ENCODE results near the gene QRFPR.
"Not testable (repeated sequence)": the region's sequence is repeated elsewhere in the genome, so short reads cannot be mapped to it uniquely, and the experiment has no call there.

Gene QRFPR

DNA sequence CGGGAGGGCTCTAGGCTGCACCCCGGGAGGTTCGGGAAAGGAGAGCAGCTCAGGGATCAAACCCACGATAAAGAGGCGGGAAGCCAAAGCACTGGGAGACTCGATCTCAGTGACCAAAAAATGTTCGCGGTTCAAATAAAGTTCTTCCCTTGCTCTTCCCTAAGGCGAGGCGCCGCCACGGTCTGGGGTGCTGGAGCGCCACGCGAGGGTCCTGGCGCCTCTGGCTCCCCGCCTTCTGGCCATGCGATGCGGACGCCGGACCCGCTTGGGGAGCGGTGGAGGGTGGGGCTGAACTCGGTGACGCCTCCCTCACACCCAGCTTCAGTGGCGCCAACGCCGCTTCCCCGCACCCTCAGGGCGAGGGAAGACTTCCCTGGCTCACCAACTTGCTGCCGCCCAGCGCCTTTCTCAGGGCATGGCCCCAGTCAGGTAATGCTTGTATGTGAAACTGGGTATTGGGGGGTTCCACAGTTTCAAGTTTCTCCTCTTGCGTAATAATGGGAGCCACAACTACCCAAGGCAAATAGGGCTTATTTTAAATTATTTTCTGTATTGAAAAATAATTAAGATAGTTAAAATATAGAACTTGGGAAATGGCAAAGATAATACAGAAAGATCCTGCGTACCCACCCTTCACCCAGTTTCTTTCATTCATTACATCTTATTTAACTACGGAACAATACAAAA, at the start of gene QRFPR:
QRFPR (minus strand) TSS at position 243 of the 687 bp plus-strand sequence. CDS start 371 bp downstream, outside the sequence.
- in situ Hi-C loops (cut with HindIII; ENCODE audit: low sequenced_read_pairs) = no loop called here
- TF ChIP-seq, protein P1, sequence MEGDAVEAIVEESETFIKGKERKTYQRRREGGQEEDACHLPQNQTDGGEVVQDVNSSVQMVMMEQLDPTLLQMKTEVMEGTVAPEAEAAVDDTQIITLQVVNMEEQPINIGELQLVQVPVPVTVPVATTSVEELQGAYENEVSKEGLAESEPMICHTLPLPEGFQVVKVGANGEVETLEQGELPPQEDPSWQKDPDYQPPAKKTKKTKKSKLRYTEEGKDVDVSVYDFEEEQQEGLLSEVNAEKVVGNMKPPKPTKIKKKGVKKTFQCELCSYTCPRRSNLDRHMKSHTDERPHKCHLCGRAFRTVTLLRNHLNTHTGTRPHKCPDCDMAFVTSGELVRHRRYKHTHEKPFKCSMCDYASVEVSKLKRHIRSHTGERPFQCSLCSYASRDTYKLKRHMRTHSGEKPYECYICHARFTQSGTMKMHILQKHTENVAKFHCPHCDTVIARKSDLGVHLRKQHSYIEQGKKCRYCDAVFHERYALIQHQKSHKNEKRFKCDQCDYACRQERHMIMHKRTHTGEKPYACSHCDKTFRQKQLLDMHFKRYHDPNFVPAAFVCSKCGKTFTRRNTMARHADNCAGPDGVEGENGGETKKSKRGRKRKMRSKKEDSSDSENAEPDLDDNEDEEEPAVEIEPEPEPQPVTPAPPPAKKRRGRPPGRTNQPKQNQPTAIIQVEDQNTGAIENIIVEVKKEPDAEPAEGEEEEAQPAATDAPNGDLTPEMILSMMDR (IDR thresholded peaks at IDR 0.05; ENCODE audit: low read depth, low read length) = no peak
- no peak for DNase-seq (ENCODE audit: low read depth, low spot score)
- H3K4me3 ChIP-seq (ENCODE audit: low read depth, low read length) = peak within 1 kb of the TSS; percentile 39

DNA sequence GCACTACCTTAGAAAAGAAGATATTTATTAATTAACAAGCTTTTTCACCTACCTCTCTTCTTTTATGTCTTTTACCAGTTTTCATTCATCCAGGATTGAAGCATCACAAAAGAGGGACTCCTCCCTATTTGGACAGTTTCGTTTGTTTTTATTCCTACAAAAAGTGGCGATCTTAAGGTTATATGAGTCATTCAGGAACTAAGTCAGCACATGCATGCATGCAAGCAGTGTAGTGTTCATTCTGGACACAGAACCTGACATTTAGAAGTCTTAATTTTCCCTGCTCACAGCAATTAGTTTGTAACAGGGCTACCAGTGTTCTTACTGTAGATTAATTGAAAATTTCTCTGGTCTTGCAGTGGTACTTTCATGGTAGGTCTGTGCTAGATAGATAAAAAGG, 47.9 kb upstream of the QRFPR start:
- in situ Hi-C loops (cut with HindIII; ENCODE audit: low sequenced_read_pairs) = no loop called here
- DNase-seq (ENCODE audit: low read depth, low spot score) = peak; percentile 50
- H3K4me3 ChIP-seq (ENCODE audit: low read depth, low read length) = no peak overlapping the region
- TF ChIP-seq, protein P1 (IDR thresholded peaks at IDR 0.05; ENCODE audit: low read depth, low read length) = no peak

DNA sequence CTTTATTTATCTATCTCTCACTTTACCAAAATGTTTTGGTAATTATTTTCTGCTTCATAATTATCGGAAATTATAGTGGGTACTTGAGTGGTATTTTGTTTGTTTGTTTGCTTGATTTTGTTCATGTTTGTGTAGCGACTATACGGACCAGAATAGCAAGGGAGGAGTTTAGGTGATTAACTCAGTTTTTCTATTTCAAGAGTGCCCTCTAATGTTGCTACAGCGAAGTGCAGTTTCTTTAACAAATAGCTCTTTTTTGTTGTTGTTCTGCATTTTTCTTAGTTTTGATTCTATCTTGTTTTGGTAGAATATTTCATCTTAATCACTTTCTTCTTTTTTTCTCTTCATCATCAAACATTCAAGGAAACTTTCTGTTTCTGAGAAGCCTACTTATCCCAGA, 40.8 kb upstream of the QRFPR start:
- H3K4me3 ChIP-seq (ENCODE audit: low read depth, low read length) = no peak overlapping the region
- in situ Hi-C loops (cut with HindIII; ENCODE audit: low sequenced_read_pairs) = no loop called here
- no peak for DNase-seq (ENCODE audit: low read depth, low spot score)
- TF ChIP-seq, protein P1 (IDR thresholded peaks at IDR 0.05; ENCODE audit: low read depth, low read length) = peak; percentile 32

DNA sequence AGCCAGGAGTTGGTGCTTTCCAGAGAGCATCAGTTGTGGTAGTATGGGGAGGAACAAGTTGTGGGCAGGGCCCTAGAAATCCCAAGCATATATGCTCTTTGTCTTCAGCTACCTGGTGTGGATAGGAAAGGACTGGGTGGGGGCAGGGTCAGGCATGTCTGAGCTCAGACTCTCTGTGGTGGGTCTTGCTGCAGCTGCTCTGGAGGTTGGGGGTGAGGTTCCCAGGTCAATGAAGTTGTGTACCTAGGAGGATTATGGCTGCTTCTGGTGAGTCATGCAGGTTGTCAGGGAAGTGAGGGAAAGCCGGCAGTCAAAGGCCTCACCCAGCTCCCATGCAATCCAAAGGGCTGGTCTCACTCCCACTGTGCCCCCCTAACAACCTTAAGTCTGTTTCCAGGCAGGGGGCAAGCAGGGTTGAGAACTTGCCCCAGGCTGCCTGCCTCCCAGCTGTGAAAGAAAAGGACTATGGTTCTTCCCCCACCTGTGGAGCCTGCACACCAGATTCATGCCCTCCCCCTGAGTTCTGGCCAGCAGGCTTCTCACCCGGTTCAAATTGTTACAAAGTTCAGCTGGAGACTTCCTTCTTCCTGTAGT, 30.4 kb upstream of the QRFPR start:
- no peak for DNase-seq (ENCODE audit: low read depth, low spot score)
- in situ Hi-C loops (cut with HindIII; ENCODE audit: low sequenced_read_pairs) = no loop called here
- no peak overlapping the region for H3K4me3 ChIP-seq (ENCODE audit: low read depth, low read length)
- TF ChIP-seq, protein P1 (IDR thresholded peaks at IDR 0.05; ENCODE audit: low read depth, low read length) = no peak

DNA sequence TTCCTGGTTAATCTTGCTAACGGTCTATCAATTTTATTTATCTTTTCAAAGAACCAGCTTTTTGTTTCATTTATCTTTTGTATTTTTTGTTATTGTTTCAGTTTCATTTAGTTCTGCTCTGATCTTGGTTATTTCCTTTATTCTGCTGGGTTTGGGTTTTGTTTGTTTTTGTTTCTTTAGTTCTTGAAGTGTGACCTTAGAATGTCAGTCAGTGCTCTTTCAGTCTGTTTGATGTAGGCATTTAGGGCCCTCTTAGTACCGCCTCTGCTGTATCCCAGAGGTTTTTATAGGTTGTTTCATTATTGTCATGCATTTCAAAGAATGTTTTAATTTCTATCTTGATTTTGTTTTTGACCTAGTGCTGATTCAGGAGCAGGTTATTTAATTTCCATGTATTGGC, 27.7 kb upstream of the QRFPR start:
- H3K4me3 ChIP-seq (ENCODE audit: low read depth, low read length); in situ Hi-C loops (cut with HindIII; ENCODE audit: low sequenced_read_pairs); DNase-seq (ENCODE audit: low read depth, low spot score): not testable (repeated sequence)

DNA sequence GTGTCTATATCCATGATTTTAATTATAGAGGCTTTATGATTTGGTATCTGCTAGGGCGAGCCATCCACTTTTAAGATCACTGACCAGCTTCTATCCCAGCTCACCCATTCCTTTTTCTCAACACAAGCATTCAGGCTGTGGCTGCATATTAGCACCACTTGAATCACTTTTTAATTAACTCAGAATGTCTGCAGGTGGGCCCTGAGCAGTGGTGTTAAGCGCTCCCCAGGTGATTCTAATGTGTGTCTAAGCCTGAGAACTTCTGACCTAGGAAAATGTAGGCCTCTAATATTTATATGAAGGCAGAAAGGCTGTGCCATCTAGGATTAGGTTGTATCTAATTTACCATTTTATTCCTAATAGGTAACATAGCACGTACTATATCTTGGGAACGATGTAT, 19.8 kb upstream of the QRFPR start:
- in situ Hi-C loops (cut with HindIII; ENCODE audit: low sequenced_read_pairs) = no loop called here
- H3K4me3 ChIP-seq (ENCODE audit: low read depth, low read length) = no peak overlapping the region
- TF ChIP-seq, protein P1 (IDR thresholded peaks at IDR 0.05; ENCODE audit: low read depth, low read length) = no peak
- DNase-seq (ENCODE audit: low read depth, low spot score) = no peak

DNA sequence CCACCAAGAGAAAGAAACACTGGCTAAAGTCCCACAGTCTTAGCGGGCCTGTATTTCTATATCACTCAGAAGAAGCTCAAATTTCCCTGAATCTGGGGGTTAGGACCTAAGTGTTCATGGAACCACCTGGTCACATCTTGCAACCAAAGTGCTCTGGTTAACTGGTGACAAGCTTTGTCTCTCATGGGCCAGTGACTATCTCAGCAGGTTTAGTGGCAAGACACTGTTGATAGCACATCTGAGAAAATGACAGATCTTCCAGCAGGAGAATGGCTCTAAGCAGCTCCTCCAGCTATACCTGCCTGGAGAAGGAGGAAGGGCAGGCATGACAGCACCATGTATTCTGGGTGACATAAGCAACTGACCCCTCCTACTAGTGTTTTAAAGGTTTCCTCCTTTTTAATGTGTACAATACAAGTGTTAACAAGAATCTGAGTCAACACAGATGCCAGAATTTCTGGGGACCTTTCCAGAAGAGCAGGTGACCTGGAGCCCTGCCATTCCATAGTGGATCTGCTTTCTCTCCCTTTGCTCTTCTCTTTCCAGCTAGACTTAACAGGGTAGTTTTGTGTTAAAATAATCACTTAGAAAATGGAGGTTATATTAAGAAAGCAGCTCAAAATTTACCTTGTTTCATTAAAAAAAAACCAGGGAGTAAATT, 17.3 kb upstream of the QRFPR start:
- no peak overlapping the region for H3K4me3 ChIP-seq (ENCODE audit: low read depth, low read length)
- no peak for DNase-seq (ENCODE audit: low read depth, low spot score)
- TF ChIP-seq, protein P1 (IDR thresholded peaks at IDR 0.05; ENCODE audit: low read depth, low read length) = no peak
- in situ Hi-C loops (cut with HindIII; ENCODE audit: low sequenced_read_pairs) = no loop called here

All from astrocyte of the spinal cord (primary cell).